ENCODE results near the gene GMPPA.

GMPPA gene

DNA sequence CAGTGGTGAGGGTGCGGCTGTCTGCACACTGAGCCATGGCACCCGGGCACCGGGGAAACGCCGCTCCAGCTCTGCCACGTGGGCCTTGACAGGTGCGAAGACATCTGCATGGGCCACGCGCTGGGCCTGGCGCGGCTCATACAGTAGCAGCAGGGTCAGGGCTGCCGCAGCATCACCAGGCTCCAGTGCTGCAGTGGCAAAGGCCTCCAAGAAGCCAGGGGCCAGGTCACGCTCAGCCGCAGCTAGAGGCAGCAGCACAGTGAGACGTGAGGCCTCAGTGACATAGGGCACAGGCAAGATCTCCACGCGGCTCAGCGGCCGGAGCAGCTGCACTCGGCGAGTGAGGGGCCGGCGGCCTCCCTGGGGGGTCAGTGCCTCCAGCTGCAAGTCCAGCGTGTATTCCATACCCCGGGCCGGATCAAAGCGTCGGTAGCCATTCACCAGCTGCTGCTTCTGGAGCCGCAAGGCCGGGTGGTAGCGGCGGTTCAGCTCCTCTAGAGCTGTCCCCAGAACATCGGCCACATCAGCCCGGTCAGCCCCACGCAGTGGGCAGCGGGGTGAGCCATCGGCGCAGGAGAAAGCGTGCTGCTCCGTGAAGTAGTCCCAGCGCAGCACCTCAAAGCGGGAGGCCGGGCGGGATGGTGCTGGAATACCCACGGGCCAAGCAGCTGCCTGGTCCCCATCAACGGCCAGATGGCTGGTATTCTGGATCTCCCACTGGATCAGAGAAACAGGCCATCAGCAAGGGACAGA, 41.4 kb downstream of the GMPPA start:
- no peak for DNase-seq (ENCODE audit: low read depth in 2 of 2)

DNA sequence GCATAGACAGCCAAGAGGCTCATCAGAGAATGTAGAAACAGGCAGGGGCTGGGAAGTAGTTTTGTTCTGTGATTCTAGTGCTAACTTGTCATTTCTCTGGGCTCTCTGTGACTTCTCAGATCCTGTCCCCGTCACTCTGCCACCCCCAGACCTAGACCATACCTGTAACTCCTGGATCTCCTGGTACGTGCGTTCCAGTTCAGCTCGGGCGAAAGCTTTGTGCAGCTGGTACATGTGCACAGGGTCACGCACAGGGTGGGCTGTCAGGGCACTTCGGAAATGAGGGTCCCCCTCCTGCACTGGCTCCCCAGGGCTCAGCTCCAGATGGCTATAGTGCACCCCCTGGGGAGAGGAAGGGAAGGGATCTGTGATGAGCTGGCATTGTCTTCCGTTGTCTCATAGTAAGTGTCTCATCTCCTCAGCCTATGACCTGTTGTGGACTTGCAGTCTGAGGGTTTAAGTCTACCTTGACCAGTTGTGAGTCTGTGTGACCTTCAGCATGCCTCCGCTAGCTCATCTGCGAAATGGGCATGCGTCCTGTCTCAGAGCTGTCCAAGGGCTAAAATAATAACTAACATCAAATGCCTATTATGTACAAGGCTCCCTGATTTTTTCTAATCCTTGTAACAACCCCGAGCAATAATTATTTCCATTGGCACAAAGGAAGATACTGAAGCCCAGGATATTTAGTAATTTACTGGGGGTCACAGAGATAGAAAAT, 42.3 kb downstream of the GMPPA start:
- DNase-seq (ENCODE audit: low read depth in 2 of 2), result no peak

DNA sequence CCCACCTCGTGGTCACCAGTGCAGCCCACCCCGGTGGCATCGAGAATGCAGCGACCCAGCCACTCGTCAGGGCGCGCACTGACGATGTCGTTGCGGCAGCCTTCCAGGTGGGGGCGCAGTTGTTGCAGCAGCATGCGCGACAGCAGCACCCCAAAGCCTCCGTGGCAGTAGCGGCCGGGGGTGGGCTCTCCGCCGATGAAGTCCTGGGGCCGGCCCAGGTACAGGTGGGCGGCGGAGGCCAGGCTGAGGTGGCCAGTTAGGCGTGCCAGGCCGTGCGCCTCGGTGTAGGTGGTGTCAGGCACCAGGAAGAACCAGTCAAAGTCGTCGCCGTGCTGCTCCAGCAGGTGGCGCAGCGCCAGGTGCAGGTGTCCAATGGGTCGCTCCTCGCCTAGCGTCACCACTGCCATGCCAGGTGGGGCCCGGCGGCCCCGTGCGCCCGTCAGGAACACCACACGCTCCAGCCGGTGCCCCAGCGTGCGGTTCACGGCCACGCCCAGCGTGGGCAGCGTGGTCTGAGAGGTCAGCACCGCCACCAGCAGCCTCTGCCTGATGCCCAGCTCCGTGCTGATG, 43.0 kb downstream of the GMPPA start:
- DNase-seq (ENCODE audit: low read depth in 2 of 2), result peak; percentile 80 to 83

DNA sequence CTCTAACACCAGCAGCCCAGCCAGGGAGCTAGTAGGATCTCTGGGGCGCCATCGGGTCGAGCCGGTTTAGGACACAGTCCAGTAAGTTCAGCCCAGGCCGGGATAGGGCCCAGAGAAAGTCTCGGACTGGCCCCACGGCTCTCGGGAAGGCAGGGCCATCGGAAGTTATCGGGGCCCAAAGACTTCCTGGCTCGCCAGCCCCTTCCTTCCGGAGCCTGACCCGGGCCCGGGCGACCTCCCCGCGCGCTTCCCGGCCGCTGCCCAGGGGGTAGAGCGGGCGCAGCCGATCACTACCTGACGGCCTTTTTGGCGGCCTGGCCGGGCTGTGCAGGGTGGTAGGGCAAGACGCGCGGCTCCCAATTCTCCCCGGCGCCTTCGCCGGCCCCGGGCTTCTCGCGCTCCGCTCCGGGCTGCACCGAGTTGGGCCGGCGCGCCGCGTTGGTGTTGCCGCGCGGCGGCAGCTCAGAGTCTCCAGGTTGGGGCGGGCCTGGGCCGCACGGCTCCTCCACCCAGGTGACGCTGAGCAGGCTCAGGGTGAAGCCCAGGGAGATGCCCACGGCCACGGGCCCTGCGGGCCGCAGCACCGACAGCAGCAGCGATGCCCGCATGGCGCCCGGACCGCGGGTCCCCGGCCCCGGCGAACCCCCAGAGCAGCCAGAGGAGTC, 44.4 kb downstream of the GMPPA start:
- DNase-seq (ENCODE audit: low read depth in 2 of 2), result peak in 1 of 2 donors; percentile 8

DNA sequence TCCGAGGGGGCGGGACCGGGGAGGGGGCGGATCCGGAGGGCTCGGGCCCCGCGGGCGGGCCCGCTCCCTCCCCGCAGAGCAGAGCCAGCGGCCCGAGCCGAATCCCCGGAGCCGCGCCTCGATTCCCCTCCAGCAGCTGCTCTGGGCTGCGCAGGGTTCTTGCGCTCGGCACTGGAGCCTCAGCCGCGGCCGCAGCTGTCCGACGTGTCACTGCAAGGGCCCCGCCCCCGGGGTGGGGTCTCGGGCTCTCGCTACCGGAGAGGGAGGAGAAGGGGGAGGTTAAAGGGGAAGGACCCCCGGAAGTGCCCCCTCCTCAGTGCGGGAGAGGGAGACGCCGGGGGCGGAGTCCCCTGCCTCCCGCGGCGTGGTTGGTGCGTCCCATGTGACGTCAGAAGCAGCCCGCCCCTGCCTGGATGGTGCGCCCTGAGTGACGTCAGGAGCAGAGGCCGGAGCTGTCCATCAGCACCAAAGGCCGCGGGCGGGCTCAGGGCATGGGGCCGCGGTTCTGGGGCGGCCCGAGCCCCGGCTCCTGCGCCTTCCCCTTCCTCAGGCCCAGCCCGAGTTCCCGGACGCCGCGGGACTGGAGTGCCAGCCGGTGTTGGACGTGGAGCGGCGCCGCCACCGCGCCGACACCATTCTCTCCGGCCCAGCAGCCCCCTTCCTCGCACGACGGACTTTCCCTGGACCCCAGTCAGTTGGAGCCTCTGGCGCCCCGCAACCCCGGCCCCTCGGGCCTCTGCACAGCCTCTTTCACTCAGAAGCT, 45.1 kb downstream of the GMPPA start, which contains the start of the genes CHPF and TMEM198:
TSS of gene CHPF (minus strand) at position 214 of the 763 bp plus-strand sequence. CDS start 271 bp downstream, outside the sequence.
TSS of gene TMEM198 (plus strand) at position 433 of the 763 bp plus-strand sequence. CDS start 700 bp downstream, outside the sequence.
- peak; percentile 89 for DNase-seq (ENCODE audit: low read depth in 2 of 2)

DNA sequence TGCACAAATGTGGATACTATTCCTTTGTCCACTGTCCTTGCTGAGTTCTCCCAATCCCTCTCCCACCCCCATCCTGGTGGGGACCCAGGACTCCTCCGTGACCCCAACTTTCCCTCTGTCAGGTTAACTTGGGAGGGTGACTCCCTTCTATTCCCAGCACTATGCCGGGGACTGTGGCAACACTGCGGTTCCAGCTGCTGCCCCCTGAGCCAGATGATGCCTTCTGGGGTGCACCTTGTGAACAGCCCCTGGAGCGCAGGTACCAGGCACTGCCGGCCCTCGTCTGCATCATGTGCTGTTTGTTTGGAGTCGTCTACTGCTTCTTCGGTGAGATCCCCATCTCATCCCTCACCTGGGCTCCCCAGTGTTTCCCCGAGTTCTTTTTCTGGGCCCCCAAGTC, 45.9 kb downstream of the GMPPA start:
- no peak for DNase-seq (ENCODE audit: low read depth in 2 of 2)

DNA sequence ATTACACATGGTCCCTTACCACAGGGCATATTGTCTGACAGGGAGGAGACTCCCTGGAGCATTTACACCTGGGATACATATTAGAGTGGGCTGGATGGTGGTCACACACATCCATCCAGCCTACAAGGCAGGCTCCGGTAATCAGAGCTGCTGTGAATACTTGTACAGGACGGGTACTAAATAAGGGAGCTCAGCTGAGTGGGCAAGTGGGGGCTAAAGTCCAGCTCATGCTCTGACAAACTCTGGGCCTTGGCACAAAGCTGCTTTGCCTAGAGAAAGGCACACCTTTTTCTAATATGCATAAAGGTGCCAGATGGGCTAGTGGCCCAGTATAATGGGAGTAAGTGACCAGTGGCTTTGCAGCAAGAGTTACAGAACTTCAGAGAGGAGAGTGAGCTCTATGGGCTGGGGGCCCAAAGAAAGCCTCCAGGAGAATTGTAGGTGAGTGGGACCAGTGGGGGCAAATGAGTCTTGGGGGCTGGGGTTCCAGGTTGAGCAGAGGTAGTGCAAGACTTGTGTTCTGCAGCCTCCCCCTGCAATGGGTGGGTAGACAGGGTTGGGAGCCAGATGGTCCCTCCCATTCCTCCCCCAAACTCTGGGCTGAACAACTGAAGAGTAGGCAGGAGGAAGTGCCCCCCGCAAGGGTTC, 46.7 kb downstream of the GMPPA start:
- DNase-seq (ENCODE audit: low read depth in 2 of 2), result no peak

DNA sequence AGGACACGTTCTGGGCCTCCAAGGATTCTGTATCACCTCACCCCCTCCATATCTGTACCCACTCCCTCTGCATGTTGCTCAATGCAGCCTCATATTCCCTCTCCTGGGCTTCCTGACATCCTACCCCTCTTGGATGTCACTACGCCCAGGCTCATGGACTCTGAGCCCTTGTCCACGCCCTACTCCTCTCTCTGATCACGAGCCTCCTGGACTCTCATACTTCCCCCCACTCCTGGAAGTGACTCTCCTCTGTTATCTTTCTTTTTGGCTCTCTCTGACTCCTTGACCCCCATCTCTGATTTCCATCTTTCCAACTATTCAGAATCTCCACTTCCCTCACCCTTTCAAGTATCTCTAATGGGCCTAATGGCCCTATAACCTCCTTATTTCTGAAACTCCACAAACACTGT, 47.3 kb downstream of the GMPPA start:
- no peak for DNase-seq (ENCODE audit: low read depth in 2 of 2)

DNA sequence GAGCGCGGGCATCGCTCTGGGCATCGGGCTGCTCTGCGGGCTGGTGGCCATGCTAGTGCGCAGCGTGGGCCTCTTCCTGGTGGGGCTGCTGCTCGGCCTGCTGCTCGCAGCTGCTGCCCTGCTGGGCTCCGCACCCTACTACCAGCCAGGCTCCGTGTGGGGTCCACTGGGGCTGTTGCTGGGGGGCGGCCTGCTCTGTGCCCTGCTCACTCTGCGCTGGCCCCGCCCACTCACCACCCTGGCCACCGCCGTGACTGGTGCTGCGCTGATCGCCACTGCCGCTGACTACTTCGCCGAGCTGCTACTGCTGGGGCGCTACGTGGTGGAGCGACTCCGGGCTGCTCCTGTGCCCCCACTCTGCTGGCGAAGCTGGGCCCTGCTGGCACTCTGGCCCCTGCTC, 48.9 kb downstream of the GMPPA start:
- no peak for DNase-seq (ENCODE audit: low read depth in 2 of 2)

DNA sequence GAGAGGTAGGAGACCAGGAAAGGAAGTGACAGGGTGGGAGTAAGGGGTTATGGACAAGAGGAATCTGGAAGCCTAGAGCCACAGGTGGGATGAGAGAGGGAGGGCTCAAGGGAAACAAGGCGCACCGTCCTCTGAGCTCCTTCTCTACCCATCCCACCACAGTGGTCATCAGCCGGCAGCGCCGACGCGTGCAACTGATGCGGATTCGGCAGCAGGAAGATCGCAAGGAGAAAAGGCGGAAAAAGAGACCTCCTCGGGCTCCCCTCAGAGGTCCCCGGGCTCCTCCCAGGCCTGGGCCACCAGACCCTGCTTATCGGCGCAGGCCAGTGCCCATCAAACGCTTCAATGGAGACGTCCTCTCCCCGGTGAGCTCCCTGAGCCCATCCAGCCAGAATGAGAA, 50.3 kb downstream of the GMPPA start:
- DNase-seq (ENCODE audit: low read depth in 2 of 2), result no peak

DNA sequence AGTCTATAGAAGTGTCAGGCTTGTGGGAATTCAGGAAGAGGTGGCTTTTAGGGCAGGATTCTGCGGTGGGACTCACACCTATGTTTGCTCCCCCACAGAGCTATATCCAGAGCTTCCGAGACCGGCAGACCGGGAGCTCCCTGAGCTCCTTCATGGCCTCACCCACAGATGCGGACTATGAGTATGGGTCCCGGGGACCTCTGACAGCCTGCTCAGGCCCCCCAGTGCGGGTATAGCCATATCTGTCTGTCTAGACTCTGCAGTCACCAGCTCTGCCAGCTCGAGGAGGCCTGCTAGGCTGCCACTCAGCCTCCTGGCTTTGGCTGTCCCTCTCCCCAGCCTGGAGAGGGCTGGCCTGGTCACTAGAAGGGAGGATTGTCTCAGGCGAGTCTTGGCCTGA, 50.9 kb downstream of the GMPPA start:
- DNase-seq (ENCODE audit: low read depth in 2 of 2), result no peak

DNA sequence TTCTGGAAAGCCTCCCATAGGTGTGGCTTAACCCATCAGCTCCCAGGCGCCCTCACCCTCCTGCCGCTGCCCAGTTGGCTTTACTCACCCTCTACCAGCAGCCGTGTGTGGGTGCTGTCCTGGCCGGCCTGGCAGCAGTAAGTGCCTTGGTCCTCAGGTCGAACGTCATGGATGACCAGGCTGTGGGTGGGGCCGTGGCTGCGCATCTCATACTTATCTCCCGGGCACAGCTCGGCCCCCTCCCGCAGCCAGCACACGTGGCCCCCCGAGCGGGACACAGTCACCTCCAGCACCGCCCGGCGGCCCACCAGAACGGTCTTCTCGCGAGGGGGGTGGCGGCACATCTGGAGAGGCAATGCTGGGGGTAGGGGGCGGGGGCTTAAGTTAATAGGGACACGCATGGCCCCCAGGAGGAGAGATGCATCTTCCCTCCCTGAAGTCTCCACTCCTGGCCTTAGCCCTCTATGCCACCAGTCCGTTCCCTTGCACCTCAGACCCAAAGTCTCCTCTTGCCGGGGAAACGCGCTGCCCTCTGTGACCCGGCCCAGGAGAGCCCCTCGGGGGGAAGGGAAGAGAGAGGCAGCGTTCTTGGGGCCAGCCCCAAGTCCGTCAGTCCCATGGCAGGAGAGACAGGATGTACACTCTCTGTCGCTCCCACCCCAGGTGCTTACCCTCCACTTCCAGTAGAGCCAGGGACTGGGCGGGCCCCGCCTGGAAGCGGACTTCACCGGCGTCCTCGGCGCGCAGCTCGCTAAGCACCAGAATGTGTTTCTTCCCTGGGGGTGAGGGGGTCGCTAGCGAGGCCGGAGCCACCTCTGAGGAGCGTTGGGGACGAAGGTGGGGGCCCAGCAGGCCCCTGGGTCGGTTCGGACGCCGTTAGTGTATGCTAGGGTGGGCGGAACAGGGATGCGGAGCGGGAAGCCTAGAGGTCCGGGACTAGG, 53.0 kb downstream of the GMPPA start:
- DNase-seq (ENCODE audit: low read depth in 2 of 2), result peak in 1 of 2 donors; percentile 10

DNA sequence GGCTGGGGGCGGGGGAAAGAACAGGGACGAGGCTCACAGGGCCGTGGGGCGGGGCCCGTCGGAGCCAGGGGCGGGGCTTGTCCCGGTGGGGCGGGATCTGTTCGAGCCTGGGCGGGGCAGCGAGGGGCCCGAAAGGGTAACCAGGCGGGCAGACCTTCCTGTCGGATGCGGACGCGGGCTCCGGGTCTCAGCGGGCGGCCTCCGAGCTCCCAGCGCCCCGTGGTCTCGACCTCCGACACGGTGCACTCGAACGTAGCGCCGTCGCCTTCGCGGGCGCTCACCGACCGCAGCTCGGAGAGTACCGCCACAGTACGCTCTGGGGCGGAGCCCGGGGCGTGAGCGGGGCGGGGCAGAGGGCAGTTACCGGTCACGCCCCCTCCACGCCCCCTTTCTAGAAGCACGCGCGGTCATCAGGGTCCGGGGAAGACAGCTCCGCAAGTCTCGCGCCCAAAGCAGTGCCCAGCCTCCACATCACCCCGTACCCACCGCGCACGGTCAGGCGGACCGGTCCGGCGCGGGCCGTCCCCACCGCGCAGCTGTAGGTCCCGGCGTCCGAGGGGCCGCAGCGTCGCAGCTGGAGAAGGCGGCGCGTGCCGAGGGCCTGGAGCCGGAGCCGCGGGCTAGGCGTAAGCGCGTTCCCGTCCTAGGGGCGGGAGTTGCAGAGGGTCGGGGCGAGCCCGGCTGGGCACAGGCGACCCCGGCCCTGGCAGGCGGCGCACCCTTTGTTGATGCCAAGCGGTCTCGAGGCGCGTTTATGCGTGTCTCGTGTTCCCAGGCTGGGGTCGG, 53.9 kb downstream of the GMPPA start:
- peak; percentile 72 to 73 for DNase-seq (ENCODE audit: low read depth in 2 of 2)

DNA sequence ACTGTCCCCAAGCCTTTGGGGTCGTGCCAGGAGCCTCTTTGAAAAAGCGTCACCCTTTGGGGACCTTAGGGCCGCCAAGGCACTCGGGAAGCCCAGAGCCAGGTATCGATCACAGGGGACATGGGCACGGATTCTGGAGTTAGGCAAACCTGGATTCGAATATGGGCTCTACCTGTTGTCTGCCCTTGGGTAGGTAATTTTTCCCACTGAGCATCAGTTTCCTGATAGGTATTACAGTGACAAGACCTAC, 54.4 kb downstream of the GMPPA start:
- no peak for DNase-seq (ENCODE audit: low read depth in 2 of 2)

DNA sequence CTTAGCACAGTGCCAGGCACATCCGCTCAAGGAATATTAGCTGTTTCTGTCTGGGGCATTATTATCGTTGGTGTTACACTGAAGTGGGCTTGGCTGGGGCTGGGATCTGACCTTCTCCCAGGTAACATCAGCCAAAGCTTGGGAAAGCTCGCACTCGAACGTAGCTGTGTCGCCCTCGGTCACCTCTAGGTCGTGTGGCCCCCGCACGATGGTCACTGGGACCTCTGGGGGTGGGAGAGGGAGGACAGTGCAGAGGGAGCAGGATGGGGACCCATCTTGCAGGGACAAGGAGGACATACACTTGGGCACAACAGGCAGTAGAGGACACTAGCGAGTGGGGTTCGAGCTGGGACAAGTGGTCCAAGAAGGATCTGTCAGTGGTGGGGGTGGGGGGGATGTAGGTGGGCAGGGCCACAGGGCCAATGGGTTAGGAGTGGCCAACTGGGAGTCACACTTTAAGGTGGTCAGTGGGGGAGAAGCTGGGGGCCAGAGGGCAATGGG, 54.8 kb downstream of the GMPPA start:
- DNase-seq (ENCODE audit: low read depth in 2 of 2), result no peak

DNA sequence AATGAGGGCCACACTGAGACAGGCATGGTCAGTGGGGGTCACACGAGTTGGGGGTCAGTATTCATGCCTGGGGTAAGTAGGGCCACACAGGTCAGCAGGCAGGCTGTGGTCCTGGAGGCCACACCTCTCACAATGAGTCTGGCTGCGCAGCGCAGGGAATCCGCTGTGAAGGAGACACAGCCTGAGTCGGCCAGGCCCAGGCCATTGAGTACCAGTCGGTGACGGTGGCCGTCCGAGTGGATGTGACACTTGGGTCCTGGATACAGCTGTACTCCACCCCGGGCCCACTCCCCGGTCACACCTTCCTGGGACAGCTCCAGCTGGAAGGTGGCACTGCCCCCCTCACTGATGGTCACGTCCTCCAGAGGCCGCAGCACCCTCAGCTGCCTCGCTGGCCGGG, 55.7 kb downstream of the GMPPA start:
- no peak for DNase-seq (ENCODE audit: low read depth in 2 of 2)

DNA sequence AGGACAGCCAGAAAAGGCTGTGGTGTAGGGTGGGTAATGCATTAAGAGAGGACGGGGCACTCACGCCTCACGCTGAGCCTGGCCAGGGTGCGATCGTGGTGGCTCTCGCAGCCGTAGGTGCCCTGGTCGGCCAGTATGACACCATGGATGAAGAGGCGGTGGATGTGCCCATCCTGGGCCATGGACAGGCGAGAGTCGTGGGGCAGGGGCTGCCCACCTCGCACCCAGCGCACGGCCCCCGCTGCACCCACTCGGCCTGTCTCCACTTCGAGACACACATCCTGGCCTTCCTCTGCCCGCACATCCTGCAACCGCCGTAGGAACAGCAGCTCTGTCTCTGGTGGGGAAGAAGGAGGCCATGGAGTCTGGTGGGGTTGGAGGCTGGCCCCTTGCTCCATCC, 57.3 kb downstream of the GMPPA start:
- no peak for DNase-seq (ENCODE audit: low read depth in 2 of 2)

DNA sequence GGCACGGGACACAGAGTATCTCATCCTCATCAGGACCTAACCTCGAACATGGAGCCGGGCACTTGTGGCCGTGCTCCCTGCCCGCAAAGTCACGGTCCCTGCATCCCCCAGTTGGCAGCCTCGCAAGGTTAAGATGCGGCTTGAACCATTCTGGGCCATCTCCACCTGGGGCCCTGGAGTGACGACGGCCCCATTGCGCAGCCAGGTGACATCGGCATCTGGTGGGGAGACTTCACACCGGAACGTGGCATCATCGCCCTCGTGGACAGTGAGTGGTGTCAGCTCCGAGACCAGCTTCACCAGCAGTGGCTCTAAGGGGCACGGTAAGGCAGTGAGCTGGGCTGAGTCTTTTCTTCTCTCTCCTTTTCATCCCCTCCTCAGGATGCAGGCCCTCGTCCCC, 57.7 kb downstream of the GMPPA start:
- no peak for DNase-seq (ENCODE audit: low read depth in 2 of 2)

Measured in activated CD4-positive, alpha-beta T cell treated with anti-CD3 and anti-CD28 coated beads for 24 hours (primary cell).